SHP77 treated with DMSO at 0.1 percent for 48 hours (cell line): ENCODE results near the gene MOGAT2.

ENCODE experiments used
- DNase-seq: peaks from one replicate; lab custom pipeline; 2025; lab: John Stamatoyannopoulos, UW

The MOGAT2 gene

DNA sequence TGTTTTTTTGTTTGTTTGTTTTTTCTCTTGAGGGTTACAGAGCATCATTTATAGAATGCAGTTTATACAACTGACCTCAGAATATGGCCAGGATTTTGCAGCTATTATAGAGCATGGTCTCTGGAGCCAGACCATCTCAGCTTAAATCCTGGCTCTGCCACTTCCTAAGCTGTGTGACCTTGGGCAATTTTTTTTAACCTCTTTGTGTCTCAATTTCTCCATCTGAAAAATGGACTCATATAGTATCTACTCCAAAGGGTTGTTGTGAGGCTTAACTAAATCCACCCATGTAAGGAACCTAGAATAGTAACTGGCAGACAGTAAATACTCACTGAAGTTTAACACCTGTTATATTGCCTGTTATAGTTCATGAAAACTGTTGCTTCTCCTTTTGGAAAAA, 42.6 kb downstream of the MOGAT2 start:
- DNase-seq, result no peak

DNA sequence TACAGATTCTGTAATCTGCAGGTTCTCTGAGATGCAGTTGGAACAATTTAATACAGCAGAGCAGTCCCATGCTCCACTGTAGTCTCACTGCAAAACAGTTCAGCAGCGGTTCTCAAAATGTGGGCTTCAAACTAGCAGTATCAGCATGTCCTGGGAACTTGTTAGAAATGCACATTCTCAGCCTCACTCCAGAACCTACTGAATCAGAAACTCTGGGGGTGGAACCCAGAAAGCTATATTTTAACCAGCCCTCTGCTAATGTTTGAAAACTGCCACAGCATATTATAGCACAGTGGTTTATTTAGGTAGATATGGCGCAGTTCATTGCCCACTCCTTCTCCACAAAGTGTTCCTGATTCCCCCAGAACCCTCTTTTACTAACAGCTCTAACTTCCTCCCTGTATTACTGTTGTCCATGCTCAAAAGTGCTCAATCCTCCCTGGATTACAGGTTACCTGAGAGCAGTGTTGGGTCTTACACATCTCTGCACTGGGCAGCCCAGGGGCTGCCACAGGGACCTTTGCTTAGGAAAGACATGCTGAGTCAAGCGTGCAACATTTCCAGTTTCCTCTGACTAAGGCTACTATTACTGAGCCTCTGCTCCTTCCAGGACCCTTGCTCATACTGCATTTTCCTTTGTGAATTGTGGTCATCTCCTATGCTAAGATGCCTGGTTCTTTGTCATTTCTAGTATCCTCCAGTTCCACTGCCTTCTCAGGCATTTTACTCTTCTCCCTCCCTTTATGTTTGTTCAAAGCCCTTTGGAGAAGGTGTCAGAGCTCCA, 43.3 kb downstream of the MOGAT2 start:
- DNase-seq, result no peak

DNA sequence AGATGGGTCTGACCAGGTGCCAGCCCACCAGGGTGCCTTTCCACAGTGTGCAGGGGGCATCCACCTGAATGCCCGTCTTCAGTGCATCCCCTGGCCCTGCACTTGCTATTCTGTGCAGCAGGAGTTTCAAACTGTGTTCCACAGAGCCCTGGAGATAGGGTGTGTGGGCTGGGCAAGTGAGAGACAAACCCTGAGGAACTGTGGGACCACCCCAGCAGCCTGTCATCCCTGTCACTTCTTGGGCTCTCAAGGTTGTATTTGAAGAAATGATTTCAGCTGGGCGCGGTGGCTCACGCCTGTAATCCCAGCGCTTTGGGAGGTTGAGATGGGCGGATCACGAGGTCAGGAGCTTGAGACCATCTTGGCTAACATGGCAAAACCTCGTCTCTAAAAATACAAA, 44.5 kb downstream of the MOGAT2 start:
- no peak for DNase-seq

DNA sequence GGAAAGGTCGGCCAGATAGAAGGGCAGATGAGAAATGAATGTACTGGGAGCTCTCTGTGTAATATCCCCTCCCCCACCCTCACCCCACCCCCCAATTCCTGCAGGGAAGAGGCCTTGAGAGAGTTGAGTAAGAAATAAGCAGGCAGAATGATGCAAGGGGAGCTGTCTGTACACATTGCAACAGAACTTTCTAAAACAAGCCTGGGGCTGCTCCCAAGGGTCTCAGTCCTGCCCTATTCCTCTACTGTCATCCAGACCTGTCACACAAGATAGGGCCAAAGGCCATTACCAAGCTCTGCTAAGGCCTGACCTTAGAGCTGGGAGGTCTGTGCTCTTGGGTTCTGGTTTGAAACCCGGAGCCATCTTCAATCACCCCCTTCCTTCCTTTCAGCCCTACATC, 45.2 kb downstream of the MOGAT2 start:
- no peak for DNase-seq

DNA sequence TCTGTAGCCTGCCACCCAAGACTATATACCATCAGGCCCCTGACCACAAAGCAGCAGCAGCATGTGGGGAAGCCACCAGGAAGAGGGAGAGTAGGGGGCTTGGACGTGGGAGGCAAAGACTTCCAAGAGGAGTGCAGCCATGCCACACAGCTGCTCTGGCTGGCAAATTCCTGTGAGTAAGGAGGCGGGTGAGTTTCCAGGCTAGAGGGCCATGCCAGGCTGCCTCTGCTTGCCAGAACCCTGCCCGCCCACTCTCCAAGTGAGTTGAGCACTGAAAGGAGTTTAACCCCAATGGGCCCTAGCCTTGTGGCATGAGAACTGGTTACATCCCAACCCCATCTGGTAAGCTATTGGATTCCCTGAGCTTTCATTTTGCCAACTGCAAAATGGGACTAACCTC, 46.2 kb downstream of the MOGAT2 start:
- DNase-seq, result no peak

DNA sequence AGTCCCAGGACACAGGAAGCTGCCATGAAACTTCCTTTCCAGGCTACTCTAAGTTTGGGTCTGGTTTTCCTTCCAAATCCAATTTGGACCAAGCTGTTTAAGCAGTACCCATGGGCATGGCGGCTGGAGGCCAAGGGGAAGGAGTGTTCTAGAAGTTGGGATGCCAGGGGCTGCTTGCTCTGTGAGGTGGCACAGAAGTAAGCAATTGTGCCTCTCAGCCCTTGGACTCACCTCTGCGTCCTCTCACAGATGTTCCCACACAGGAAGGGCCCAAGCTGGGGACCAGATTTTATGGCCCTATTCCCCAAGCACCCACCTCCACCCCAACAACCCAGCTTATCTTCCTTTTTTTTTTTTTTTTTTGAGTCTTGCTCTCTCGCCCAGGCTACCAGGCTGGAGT, 47.5 kb downstream of the MOGAT2 start:
- no peak for DNase-seq

DNA sequence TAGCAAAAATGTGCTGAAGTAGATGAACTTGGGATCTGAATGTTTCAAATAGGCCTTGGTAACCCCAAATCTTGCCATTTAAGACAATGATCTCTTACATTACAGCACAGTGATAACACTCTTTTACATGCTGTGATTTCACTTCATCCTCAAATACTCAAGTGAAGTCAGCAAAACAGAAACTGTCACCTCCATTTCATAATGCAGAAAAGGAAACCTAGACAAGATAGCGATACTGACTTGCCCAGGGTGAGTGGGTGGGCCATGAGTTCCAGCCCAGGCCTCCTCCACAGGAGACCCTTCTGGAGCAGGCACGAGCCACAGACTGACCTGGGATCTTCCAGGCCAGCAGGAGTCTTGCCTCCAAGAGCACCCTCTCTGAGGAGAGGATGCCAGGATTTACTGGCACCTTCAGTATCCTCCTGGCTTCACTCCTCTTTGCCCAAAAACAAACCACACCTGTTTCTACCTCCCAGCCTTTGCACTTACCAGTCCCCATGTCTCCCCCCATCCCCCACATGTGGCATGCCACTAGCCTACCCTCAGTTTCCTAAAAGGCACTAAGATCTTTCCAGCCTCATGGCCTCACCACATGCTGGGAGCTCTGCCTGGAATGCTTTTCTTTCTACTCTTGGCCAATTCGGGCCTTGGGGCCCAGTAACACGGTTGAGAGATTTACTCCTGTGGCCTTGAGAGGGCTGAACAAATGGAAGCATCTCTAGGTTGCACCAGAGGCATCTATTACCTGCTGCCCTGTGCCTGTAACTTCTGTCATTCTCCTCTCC, 49.0 kb downstream of the MOGAT2 start:
- no peak for DNase-seq

DNA sequence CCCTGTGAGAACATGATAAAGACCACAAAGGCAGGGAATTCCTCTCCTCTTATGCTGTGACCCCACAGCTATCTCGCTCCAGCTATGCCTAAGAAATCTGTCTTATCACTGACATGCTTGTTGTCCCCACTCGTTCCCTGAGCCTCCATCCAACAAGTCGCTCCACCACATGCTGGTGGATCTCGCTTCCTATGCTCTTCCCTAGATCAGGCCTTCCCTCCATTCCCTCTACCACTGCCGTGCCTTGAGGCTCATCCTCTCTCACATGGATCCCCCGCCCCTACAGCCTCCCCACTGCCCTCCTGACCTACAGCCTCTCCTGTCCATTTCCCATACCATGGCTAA, 49.6 kb downstream of the MOGAT2 start:
- DNase-seq, result no peak

DNA sequence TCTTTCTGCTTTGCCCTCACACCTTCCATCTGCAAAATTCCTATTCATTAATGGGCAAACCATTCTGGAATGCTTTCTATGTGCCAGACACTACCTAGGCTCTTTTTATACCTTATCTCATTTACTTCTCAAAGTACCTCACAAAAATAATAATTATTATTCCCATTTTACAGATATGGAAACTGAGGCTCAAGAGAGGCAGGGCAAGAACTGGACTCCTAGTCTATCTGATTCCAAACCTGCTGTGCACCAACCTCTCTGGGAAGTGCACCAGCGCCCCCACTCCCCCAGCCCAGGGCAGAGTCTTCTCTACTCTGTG, 50.1 kb downstream of the MOGAT2 start:
- DNase-seq, result no peak

DNA sequence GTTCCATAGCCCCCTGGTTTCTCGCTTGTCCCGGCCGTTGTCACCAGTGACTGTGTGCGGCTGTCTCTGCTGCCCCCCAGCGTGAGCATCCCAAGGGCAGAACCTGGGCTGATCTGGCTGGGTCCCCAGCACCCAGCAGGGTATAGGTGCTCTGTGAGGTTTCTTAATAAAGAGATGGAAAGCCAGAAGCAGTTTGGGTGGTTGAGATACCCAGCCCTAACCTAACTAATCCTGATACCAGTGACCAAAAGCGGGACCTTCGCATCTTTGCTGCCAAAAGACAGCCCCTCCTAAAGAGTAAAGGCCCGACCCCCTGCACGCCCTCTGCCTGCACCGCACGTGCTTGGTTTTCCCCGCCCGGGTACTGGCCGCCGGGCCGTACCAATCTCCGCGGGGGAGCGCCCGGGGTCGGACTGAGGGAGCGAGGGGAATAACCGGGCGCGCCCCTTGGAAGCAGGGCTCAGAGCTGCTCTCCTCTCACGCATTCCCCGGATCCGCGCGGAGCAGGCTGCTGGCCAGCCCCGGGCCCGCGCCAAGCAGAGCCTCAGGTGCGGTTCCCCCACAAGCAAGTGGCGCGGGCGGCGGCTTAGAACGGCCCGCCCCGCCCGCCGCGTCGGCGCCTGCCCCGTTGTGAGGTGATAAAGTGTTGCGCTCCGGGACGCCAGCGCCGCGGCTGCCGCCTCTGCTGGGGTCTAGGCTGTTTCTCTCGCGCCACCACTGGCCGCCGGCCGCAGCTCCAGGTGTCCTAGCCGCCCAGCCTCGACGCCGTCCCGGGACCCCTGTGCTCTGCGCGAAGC, 50.7 kb downstream of the MOGAT2 start, which contains the start of gene DGAT2:
Gene DGAT2, plus strand, starts transcription at position 667 of the 797 bp plus-strand sequence. CDS start 214 bp downstream, outside the sequence.
- DNase-seq, result peak; percentile 61

DNA sequence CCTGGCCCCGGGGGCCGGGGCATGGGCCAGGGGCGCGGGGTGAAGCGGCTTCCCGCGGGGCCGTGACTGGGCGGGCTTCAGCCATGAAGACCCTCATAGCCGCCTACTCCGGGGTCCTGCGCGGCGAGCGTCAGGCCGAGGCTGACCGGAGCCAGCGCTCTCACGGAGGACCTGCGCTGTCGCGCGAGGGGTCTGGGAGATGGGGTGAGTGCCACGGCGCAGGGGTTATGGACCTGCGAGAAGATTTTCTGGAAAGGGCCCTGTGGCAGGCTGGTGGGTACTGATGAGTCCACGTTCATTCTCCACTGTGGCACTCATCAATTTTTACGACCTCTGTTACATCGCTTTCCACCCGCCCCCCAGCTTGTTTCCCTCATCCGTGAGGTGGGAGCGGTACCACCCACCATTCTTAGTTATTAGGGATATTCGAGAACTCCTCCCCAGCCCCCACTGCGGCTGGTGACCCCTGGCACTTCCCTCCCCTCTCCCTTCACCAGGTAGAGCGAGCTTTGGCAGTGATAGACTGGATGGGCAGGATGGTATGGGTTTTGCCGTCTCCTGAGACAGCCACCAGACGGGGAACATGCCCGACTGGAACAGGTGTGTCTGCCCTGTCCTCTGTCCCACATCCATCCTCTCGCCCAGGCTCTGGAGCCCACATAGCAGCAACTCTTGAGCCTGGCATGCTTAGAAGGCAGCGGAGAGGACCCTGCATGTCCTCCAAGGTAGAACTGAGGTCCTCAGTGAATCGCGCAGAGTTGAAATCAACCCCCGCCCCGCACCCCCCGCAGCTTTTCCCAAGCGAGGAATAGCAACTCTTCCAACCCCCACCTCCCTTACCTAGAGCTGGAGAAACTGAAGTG, 51.5 kb downstream of the MOGAT2 start:
- DNase-seq, result no peak

DNA sequence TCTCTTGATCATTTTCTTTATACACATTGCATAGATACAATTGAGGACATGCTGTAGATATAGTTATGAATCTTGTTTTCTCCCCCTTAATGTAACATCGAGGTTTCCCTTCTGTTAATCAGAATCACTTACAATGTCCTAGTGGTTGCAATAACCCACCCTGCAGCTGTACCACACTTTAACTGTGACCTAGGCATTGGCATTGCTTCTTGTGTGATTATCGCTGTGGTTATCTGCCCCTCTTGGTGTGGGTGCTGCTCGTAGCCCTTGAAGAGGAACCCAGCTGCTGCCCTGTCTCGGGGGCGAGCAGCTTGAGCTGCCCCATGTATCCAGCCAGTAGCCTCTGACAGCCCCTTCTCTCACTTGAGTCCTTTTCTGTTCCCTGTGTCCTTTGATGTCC, 52.5 kb downstream of the MOGAT2 start:
- DNase-seq, result no peak

DNA sequence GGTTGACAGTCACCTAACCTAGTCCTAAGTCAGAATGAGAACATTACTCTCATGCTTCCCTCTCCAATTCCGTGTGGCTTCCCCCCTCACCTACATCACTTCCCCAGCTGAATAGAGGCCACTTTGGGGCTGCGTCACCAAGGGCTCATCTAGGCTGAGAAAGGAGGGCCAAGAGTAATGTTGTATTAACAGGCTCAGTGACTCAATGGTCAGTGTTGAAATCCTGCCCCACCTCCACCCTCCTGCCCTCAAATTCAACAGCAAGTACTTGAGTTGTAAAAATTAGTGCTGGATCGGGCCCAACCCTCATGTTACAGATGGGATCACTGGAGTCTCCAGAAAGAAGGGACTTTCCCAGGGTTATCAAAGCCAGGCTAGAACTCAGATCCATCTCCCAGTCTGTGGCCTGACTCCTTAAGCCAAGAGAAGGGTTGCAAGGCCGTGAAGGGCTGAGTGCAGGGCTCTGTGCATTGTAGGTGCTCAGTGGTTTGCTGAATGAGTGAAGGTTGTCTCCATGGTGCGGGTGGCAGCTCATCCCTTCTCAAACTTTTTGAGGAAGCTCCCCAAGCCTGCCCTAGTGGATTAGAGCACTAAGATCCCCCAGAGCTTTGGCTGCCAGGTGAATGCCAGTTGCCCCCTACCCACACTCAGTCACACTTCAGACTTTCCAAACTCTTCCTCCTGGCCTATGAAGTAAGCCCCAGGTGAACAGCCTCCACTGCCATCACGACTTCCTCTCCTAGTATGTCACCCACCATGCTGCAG, 54.2 kb downstream of the MOGAT2 start:
- no peak for DNase-seq

DNA sequence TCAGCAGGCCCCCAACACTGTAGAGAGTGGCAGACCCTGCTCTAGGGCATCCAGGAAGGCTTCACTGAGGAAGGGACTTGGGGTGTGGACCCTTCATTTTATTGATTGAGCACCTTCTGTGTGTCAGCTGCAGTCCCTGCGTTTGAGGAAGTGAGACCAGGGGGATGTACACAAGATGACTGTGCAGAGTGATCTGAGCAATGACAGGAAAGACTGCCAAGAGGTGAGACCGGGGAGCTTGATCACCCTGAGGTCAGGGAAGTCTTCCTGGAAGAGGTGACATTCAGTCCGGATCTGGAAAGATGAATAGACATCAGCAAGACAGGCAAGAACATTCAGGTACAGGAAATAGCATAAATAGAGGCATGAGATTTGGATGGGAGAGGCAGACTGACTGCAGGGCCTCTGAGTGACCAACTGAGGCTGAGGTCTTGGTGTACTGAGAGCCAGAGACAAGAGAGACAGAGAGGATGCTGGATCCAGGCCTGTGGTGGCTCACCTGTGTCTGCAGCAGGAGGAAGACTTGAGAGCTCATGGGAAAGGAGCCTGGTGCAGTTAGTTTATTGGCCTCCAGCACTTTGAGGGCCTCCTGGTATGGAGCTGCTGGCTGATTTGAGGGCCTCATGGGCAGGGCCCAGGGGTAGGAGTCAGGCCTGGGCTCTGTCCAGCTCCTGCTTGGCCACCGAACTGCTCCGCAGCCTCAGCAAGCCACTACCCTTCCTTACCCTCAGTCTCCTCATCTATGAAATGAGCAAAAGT, 56.1 kb downstream of the MOGAT2 start:
- no peak for DNase-seq

DNA sequence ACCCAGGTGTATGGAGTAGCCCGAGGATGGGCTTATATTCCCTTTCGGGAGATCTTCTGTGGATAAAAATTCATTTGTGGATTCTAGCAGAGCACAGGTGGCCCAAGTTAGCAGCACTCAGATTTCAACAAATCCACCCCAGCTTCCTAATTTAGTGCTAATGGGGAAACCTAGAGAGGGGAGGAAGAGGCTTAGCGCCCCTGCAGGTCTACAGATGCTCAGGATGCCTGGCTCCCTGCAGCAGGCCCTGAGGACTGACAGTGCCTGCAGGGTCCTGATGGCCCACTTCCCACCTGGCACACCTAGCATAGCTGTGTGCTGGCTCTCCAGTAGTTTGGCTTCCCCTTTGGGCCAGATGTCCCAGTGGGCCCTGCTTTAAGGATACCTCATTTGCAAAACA, 57.4 kb downstream of the MOGAT2 start:
- DNase-seq, result no peak

DNA sequence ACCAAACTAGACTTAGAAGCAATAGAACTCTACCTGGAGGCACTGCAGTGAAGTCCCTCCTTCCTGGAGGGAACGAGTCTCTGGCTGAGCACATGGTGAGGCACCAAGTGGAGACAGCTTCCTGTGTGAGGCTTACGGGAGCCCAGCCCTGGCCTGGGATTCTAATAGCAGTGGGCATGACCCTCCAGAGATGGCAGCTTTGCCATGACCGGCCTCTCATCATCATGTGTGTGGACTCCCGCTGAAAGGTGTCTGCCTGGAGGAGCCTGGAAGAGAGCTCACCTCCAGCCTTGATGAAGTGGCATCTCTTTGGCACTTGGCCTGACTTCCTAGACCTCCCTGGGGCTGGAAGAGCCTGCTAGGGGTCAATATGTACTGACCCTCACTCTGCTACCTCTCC, 58.9 kb downstream of the MOGAT2 start:
- no peak for DNase-seq

DNA sequence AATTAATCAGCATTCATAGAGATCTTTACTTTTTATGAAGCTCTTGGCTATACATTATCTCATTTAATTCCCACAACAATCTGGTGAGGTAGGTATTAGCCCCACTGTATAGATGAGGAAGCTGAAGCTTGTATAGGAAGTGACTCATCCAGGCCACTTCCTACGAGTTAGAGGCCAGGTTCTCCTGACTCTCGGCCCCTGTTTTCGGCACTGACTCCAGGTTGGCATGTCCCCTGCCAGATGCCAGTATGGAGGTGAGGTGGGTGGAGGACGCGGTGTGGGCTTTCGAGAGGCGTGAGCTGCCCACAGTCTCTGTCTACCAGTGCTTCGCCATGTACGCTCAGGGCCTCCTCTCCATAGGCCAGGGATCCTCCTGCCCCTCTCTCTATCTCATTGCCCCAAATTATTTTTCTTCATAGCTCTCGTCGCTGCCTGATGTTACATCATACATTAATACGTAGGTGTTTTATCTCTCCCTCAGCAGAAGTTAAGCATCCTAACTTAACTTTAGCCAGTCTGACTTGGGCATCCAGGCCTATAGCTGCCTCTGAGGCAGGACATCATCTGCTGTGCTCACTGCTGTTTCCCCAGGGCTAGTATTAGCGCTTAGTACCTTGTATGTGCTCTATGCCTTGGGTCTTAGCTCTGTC, 59.9 kb downstream of the MOGAT2 start:
- no peak for DNase-seq

DNA sequence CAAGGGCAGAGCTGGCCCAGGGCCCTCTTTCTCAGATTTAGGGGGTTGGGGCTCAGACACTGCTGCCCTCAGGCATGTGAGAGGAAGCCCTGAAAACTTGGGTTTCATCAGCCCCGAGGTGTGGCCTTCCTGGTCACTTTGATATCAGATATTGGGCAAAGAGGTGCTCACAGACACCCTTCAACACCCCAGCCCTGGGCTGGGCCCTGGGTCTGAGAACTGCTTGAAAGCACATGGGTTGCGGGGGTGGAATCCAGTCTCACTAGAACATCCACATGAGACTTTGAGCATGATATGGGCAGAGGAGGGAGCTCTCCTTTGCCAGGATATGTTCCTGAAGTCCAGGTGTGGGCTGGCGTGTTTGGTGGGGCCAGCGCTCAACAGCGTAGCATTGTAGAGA, 61.3 kb downstream of the MOGAT2 start:
- no peak for DNase-seq

DNA sequence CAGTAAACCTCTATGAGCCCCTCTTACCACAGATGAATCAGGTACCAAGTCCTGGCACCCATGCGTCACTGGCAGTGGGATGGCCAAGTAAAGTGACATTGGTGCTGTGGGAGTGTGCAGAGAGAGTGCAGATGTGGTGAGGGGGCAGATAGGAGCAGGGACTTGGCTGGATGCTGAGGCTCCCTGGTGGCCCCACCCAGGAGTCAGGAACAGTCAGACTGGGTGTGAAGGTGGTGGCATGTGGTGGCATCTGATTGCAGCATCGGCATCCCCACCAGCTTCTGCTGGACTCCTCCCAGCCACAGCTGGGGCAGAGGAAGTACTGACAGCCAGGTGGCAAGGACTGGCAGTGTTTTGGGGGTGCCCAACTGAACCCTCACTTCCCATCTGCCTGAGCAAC, 62.3 kb downstream of the MOGAT2 start:
- DNase-seq, result no peak

DNA sequence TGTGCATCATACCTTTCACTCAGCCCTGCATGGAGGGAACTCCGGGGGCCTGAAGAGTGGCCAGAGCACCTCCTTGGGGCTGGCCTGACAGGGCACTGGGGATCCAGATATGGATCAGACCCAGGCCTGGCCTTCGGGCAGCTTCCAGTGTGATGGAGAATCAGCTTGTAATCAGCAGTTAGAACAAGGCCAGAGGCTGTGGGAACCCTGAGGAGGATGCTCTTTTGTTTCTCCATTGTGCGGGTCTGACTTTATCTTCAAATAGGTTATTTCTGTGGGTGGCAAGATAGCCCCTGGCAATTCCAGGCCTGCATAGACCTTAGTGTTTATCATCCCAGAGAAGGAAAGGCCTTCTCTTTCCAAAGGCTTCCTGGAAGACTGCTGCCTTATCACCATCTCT, 63.2 kb downstream of the MOGAT2 start:
- DNase-seq, result no peak
